ENCODE results near the gene LONP2.

GRCh38 chr16:48359983-48360382, 115.9 kb downstream of the LONP2 start:
- no peak for TF ChIP-seq POLR2A (IDR thresholded peaks at IDR 0.05)
- TF ChIP-seq CTCF (IDR thresholded peaks at IDR 0.05) = no peak
